Ramos (cell line): ENCODE measurements around the gene PCGF3.
"Not testable (repeated sequence)": the region's sequence is repeated elsewhere in the genome, so short reads cannot be mapped to it uniquely, and the experiment has no call there.

Experiments used
- in situ Hi-C: fragments of 300-500 bp; cut with MboI; formaldehyde crosslinking; loops from one replicate; pipeline ENCODE4 v1.14.3; 2022; ENCODE audit warnings: low sequenced_read_pairs; ENCODE audit not compliant: unreplicated experiment

Gene PCGF3

GRCh38 chr4:791898-792625 lies 86.4 kb downstream of the PCGF3 start:
- in situ Hi-C loops = no loop called here

- in situ Hi-C loops = no loop called here
Measured at GRCh38 chr4:792626-793092, 87.0 kb downstream of the PCGF3 start.

- in situ Hi-C loops = no loop called here
Measured at GRCh38 chr4:793093-793861, 87.6 kb downstream of the PCGF3 start.

DNA sequence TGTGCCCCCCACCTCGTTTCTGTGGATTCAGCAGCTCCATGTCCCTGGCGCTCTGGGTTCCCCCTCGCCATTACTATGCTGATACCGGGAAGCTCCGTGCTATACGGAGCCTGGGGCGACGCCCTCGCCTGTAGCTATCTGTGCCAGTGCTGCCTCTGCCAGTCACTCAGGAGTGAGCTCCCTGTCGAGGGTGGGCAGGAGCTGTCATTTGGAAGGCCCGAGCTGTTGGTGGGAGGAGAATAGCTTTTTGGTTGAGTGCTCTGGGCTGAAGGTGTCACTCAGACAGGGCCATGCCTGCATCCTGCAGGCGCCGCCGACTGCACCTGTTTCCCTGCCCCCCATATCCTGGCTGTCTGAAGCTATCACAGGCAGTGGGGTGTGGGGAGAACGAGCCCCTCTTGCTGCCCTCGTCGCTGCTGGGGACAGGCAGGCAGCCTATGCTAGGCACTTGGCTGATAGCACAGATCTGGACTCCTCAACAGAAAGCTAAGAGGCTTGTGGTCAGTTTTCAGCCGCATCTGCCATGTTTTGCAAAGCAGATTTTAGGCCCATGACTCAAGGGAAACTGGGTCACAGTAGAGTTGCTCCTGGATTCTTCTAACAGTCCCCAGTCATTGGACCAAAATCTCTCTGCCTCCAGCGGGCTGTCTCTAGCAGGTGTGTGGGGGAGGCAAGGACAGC lies 88.4 kb downstream of the PCGF3 start:
- in situ Hi-C loops = no loop called here

DNA sequence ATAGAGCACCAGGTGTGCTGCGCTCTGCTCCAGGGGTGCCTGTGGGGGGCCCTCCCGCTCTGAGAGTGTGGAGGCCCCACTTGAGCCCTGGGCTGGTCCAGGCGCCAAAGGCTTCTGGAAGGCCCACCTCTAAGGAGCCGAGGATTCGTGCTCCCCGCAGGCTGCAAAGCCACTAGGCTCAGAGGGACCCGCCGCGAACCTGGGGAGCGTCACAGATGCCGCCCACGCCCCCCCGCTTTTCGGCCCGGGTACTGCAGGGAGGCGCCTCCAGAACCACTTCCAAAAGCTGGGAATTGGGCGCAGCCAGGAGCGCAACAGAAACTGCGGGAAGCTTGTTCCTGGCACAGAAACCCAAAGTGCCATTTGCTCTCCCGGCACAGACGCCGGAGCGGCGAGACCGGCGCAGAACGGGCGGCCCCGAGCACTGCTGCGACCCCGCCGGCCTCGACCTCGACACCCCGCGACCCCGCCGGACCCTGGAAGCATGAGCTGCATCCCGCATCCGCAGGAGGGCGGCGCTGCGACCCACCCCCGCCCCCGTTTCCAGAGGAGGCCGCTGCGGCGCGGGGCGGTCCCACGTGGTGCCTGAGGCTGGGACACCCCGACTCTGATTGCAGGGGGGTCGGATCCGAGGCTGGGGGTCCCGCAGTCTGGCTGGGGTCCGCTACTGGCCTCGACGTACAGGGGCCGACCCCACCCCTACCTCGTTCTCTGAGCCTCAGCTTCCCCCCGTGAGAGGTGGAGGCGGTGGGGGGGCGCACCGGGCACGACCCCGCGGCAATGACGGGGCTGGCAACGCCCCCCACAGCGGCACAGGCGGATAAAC lies 89.5 kb downstream of the PCGF3 start:
- in situ Hi-C loops = no loop called here

DNA sequence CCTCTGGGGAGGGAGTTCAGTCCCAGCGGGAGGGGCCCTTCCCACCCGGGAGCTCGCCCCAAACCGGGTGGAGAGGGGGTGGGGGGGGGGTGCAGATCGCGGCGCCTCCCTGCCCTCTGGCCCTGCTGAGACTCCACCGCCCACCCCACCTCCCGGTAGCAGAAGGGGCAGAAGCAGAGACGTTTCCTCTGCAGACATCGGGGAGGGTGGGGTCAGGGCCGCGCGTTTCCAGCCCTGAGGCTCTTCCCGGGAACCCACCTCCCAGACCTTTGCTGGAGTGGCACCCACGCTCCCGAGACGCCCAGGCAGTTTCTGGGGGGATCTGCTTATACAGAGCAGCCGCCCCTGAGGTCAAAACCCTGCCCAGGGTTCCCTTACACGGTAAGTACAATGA lies 90.1 kb downstream of the PCGF3 start:
- in situ Hi-C loops = no loop called here

- in situ Hi-C loops = no loop called here
Measured at GRCh38 chr4:796206-796605, 90.6 kb downstream of the PCGF3 start.

DNA sequence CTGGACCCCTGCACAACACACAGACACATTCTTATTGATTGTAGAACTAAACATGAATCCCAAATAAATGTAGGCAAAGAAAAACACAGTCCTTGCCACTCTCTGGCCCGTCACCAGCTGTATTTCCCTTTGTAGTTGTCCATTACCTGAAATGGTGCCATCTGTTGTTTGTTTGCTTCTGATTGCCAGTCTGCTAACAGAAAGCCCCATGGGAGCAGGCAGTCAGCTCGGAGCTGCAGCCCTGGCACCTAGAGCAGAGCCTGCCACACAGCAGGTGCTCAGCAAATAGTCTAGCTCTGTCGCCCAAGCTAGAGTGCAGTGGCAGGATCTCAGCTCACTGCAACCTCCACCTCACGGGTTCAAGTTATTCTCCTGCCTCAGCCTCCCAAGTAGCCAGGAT lies 91.4 kb downstream of the PCGF3 start:
- in situ Hi-C loops = no loop called here

DNA sequence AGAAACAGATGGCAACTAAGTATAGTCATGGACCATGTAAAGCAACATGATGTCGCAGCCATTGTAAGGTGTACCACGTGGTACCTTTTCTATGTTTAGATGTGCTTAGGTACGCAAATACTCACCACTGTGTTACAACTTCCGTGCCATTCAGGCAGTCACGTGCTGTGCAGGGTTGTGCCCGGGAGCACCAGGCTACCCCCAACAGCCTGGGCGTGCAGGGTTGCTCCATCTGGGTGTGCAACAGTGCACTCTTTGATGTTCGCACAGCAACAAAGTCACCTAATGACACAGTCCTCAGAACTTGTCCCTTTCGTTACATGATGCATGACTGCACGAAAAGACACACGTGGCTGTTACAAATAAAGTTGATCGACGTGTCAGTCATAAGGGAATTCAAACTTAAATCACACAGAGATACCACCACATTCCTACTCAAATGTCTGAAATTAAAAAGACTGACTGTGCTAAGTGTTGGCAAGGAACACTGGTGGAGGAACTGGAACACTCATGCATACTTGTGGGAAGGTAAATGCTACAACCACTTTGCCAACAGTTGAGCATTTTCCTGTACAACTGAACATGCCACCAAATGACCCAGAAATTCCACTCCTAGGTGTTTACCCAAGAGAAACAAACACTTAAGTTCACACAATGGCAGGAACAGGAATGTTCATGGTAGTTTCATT lies 95.9 kb downstream of the PCGF3 start:
- in situ Hi-C loops = no loop called here

GRCh38 chr4:803884-804283 lies 98.3 kb downstream of the PCGF3 start:
- in situ Hi-C loops = no loop called here

GRCh38 chr4:804804-805203 lies 99.2 kb downstream of the PCGF3 start:
- in situ Hi-C loops = no loop called here

GRCh38 chr4:806979-807378 lies 101.3 kb downstream of the PCGF3 start:
- in situ Hi-C loops = not testable (repeated sequence)

- in situ Hi-C loops = no loop called here
Measured at GRCh38 chr4:807792-808191, 102.2 kb downstream of the PCGF3 start.

DNA sequence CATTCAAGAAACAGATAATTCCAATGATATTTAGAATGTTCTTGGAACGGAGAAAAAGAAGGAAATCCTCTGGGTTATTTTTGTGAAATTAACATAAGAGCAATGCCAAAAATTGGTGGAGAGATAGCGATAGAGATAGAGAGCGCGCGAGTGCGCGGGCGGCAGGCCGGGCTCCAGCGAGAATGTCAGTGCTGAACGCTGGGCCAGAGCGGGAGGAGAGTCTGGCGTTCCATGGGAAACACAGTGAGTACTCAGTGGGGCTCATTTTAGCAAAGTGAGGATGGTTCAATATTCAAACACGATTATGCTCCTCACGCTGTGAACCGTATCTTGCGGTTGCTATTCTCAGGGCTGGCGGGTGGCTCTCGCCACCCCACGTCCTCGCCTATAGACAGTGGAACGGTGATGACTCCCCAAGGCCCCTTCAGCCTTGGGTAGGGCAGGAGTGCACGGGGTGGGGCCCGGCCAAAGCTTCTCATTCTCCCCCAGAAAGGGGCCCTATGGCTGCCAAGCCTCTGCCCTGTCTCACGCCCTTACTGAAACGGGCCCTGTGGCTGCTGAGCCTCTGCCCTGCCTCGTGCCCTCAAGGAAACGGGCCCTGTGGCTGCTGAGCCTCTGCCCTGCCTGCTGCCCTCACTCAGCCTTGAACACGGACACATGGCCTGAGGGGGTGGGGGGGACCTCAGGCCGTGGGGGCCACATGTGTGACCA lies 103.4 kb downstream of the PCGF3 start:
- in situ Hi-C loops = no loop called here

GRCh38 chr4:813900-814299 lies 108.3 kb downstream of the PCGF3 start:
- in situ Hi-C loops = no loop called here

- in situ Hi-C loops = no loop called here
Measured at GRCh38 chr4:814312-814850, 108.7 kb downstream of the PCGF3 start.

DNA sequence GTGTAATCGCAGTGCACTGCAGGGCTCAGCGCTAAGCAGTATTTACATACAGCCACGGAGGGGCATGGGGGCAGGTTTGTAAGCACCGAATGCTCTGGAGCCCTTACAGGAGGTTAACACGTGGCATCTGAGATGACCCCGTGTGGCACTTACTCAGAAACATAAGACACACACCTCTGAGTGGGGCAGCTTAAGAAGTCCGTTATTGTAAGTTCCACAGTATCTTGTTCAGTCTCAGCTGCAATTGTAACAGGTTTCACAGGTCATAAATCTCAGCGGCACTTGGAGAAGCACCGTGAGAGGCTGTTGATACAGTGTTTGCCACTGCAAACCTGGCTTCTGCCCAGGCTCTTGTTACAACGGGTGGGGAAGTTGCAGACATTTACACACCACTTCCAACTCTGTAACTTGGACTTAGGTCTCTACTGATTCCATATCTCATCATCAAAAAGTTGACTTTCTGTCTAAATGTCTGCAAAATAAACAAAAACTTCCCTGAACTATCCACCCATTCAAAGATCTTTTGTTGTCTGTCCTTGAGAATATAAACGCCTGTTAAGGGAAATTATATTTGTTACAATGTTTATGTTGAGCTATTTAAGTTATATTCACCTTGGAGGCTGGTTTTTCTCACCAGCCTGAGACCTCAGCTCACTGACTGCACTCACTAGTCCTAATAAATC lies 110.0 kb downstream of the PCGF3 start:
- in situ Hi-C loops = no loop called here
